OCI-LY1 (cell line): Measurements from ENCODE around the gene CCK.

Experiments used
- EZH2 ChIP-seq: fragments of 200-600 bp; sonication (generic), shearing (Covaris generic); IDR thresholded peaks from 2 replicates; pipeline ENCODE4 v1.8.0; 2017; ENCODE audit warnings: borderline replicate concordance, mixed run types, mild to moderate bottlenecking, antibody characterized with exemption, low read length, moderate library complexity, mixed read lengths
- TF ChIP-seq, protein P1 (sequence below): fragments of 200-600 bp; sonication (generic), shearing (Covaris generic); IDR thresholded peaks from 2 replicates; pipeline ENCODE4 v1.5.1; 2017; ENCODE audit warnings: mild to moderate bottlenecking, antibody characterized with exemption, low read length, moderate library complexity, mixed read lengths

DNA sequence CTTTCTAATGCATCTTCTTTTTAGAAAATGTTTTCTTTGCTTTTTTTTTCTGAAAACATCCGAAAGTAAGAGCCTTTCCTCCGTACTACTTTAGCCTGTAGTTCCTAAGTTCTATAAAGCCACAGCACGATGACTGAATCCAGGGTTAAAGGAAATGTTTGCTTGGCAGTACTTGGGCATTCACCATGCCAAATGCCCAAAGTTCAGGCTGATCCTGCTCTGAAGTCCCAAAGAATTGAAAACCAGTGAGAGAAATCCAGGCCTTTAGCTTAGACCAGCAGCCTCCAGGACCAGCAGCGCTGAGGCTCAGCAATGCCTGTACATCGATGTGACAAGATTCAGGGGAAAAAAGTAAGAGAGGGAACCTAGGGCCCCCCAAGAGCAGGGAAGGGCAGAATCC lies 35.1 kb downstream of the CCK start:
- TF ChIP-seq, protein P1, sequence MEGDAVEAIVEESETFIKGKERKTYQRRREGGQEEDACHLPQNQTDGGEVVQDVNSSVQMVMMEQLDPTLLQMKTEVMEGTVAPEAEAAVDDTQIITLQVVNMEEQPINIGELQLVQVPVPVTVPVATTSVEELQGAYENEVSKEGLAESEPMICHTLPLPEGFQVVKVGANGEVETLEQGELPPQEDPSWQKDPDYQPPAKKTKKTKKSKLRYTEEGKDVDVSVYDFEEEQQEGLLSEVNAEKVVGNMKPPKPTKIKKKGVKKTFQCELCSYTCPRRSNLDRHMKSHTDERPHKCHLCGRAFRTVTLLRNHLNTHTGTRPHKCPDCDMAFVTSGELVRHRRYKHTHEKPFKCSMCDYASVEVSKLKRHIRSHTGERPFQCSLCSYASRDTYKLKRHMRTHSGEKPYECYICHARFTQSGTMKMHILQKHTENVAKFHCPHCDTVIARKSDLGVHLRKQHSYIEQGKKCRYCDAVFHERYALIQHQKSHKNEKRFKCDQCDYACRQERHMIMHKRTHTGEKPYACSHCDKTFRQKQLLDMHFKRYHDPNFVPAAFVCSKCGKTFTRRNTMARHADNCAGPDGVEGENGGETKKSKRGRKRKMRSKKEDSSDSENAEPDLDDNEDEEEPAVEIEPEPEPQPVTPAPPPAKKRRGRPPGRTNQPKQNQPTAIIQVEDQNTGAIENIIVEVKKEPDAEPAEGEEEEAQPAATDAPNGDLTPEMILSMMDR, result no peak
- TF ChIP-seq EZH2, result no peak
